PFSK-1 (cell line): Measurements from ENCODE around the gene ZBTB16.

ENCODE experiments used
- FOXP2 ChIP-seq: optimal IDR thresholded peaks from 2 replicates; pipeline ENCODE3; 2011; ENCODE audit warnings: borderline replicate concordance, control low read depth, inconsistent platforms; ENCODE audit not compliant: insufficient read depth; ENCODE audit errors: extremely low read length, extremely low read depth
- POLR2AphosphoS5 ChIP-seq: IDR thresholded peaks from 2 replicates; pipeline ENCODE4 v1.6.1; 2012; ENCODE audit warnings: low read depth, mild to moderate bottlenecking, control low read depth, low read length, moderate library complexity
- REST ChIP-seq, 2 experiments: IDR thresholded peaks; 2 replicates each; pipeline versions ENCODE4 v1.6.1 to v1.8.0; 2011 to 2012; ENCODE audit warnings: low read depth in 2 of 2, low read length in 2 of 2, control low read depth in 1 of 2, inconsistent platforms in 1 of 2, mild to moderate bottlenecking in 1 of 2, moderate library complexity in 1 of 2; ENCODE audit not compliant: insufficient read depth in 1 of 2
- SIN3A ChIP-seq: IDR thresholded peaks from 2 replicates; pipeline ENCODE4 v1.6.1; 2012; ENCODE audit warnings: mild to moderate bottlenecking, low read length, moderate library complexity, borderline replicate concordance; ENCODE audit not compliant: insufficient read depth
- TAF1 ChIP-seq: IDR thresholded peaks from 2 replicates; pipeline ENCODE4 v1.6.1; 2012; ENCODE audit warnings: low read length, control low read depth, borderline replicate concordance; ENCODE audit not compliant: insufficient read depth

Gene ZBTB16

GRCh38 chr11:114250993-114251814, 191.7 kb downstream of the ZBTB16 start:
- no peak for TF ChIP-seq FOXP2
- no peak for TF ChIP-seq REST (IDR thresholded peaks at IDR 0.05; ENCODE audit: insufficient read depth in 1 of 2, low read depth in 2 of 2, low read length in 2 of 2)
- TF ChIP-seq TAF1 = no peak
- TF ChIP-seq POLR2AphosphoS5 = no peak
- TF ChIP-seq SIN3A = no peak

GRCh38 chr11:114251815-114252337, 192.4 kb downstream of the ZBTB16 start:
- TF ChIP-seq POLR2AphosphoS5 (no peak), TAF1 (no peak), SIN3A (no peak), REST (IDR thresholded peaks at IDR 0.05; ENCODE audit: insufficient read depth in 1 of 2, low read depth in 2 of 2, low read length in 2 of 2) (no peak), FOXP2 (no peak)

- TF ChIP-seq TAF1 (no peak), POLR2AphosphoS5 (no peak), REST (IDR thresholded peaks at IDR 0.05; ENCODE audit: insufficient read depth in 1 of 2, low read depth in 2 of 2, low read length in 2 of 2) (no peak), SIN3A (no peak), FOXP2 (no peak)
Measured at GRCh38 chr11:114252767-114253166, 193.3 kb downstream of the ZBTB16 start.

GRCh38 chr11:114253771-114254170, 194.3 kb downstream of the ZBTB16 start:
- no peak for TF ChIP-seq POLR2AphosphoS5

- no peak for TF ChIP-seq SIN3A
- no peak for TF ChIP-seq REST (IDR thresholded peaks at IDR 0.05; ENCODE audit: insufficient read depth in 1 of 2, low read depth in 2 of 2, low read length in 2 of 2)
- TF ChIP-seq TAF1 = no peak
- no peak for TF ChIP-seq FOXP2
- TF ChIP-seq POLR2AphosphoS5 = no peak
Measured at GRCh38 chr11:114254571-114255146, 195.1 kb downstream of the ZBTB16 start.
